Transverse colon (tissue), 4 donors: ENCODE measurements around the gene COL11A2.

Experiments
- EP300 ChIP-seq: sonication (generic); formaldehyde crosslinking; IDR thresholded peaks from one replicate; pipeline ENCODE4 v1.6.1; 2017; ENCODE audit warnings: antibody characterized with exemption, low read depth
- POLR2A ChIP-seq: fragments of 450-650 bp; IDR thresholded peaks from one replicate; pipeline ENCODE4 v1.6.1; 2016; ENCODE audit warnings: antibody characterized with exemption, mild to moderate bottlenecking, moderate library complexity
- POLR2AphosphoS5 ChIP-seq, 3 donors: sonication (generic); formaldehyde crosslinking; IDR thresholded peaks; one replicate each; pipeline ENCODE4 v1.6.1; 2016; ENCODE audit warnings: antibody characterized with exemption in 3 of 3
- TF ChIP-seq, protein P1 (sequence below), 5 experiments: fragments of 200-600 bp in 3 of 5; fragments of 450-650 bp in 2 of 5; sonication (generic) in 3 of 5; IDR thresholded peaks; 1 replicate in 2 of 5; 2 replicates in 3 of 5; pipeline ENCODE4 v1.5.1; 2016 to 2017; ENCODE audit warnings: antibody characterized with exemption in 5 of 5, inconsistent platforms in 3 of 5, mild to moderate bottlenecking in 2 of 5, moderate library complexity in 1 of 5

DNA sequence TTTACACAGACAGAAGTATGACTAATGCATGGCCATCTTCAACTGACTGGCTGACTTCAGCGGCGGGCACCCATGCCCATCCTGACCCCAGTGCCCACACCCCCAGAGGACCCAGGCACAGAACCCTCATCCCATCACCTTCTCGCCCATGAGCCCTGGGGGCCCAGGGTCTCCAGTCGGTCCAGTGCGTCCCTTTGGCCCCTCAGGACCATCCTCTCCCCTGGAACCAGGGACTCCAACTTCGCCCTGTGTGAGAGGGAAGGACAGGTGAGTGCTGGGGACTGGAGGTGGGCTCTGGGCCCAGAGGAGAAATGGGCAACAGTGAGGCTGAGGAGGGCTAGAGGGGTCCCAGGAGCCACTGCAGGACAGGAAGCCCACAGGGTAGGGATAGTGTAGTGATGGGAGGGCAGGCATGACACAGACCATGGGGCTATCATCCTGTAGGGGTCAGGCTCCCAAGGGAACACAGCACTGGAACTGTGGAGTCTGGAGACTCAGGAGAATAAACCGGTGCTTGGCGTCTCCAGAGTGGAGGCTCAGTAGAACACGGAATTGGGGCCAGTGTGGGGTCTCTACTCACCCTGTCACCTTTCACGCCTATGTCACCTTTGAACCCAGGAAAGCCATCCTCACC is 16.7 kb downstream of the COL11A2 start:
- TF ChIP-seq, protein P1, sequence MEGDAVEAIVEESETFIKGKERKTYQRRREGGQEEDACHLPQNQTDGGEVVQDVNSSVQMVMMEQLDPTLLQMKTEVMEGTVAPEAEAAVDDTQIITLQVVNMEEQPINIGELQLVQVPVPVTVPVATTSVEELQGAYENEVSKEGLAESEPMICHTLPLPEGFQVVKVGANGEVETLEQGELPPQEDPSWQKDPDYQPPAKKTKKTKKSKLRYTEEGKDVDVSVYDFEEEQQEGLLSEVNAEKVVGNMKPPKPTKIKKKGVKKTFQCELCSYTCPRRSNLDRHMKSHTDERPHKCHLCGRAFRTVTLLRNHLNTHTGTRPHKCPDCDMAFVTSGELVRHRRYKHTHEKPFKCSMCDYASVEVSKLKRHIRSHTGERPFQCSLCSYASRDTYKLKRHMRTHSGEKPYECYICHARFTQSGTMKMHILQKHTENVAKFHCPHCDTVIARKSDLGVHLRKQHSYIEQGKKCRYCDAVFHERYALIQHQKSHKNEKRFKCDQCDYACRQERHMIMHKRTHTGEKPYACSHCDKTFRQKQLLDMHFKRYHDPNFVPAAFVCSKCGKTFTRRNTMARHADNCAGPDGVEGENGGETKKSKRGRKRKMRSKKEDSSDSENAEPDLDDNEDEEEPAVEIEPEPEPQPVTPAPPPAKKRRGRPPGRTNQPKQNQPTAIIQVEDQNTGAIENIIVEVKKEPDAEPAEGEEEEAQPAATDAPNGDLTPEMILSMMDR (IDR thresholded peaks at IDR 0.05), result no peak
- TF ChIP-seq POLR2AphosphoS5 (IDR thresholded peaks at IDR 0.05), result no peak
- TF ChIP-seq POLR2A, result no peak
- no peak for TF ChIP-seq EP300
